ENCODE results near the gene CDIPT. TPM values are rescaled to one million over a fixed set of nuclear protein-coding genes. Genes with fewer than 3 reads are reported as not detected.
"Not testable (repeated sequence)": the region's sequence is repeated elsewhere in the genome, so short reads cannot be mapped to it uniquely, and the experiment has no call there.

The CDIPT gene
- 94.1 and 97.1 TPM in 2 replicates for total RNA-seq
- polyA plus RNA-seq: 143 and 147 TPM in 2 replicates

DNA sequence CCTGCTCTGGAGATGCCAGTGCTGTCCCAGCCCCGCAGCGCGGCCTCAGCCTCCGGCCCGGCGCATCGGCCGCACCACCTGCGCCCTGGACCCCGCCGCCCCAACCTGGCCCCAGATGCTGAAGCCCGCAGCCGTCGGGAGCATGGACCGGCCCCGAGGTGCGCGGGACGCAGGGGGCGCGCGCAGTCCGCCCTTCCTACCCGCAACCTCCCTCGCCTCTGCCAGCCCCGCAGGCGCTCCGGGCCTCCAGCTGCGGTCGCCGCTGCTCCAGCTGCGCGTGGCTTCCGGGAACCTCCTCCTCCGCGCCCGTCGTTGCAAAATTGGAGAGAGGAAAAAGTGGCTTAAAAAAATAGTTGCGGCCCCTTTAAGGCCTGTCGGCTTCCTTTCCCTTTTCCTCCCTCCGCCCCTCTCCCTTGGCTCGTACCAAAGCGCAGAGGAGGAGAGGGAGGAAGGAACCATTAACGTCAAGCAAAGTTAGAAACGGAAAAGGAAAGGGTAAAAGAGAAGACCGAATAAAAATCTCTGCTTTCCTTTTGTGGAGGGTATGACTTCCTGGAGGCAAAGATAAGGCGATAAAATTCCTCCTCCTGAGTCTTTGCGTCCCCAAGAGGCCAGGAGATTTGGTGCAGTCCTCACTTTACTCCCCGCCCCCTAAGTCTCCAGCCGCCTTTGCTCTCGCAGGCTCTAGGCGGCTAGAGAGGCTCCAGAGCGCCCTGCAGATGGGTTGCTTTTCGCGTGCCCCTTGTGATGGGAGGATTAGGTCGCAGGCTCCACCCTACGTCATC is at the start of gene CDIPT:
Gene CDIPT (minus strand): TSS at position 343 of the 785 bp plus-strand sequence. CDS start 369 bp downstream, outside the sequence.
- H3K4me3 ChIP-seq: peak within 1 kb of the TSS; percentile 79
- H3K4me2 ChIP-seq: peak within 1 kb of the TSS; percentile 89
- peak; percentile 82 for TF ChIP-seq CTCF (IDR thresholded peaks at IDR 0.05; ENCODE audit: poor library complexity)
- TF ChIP-seq EZH2 (IDR thresholded peaks at IDR 0.05; ENCODE audit: borderline replicate concordance): no peak
- no peak for TF ChIP-seq EZH2phosphoT487 (IDR thresholded peaks at IDR 0.05; ENCODE audit: low read depth, severe bottlenecking, unreplicated experiment)
- H3K9me3 ChIP-seq (ENCODE audit: low read depth): no peaks in the 10 kb centered on the region
- peaks cover 21% of the 10 kb centered on the region for H3K79me2 ChIP-seq
- no peaks in the 10 kb centered on the region for H4K20me1 ChIP-seq (ENCODE audit: insufficient read depth, poor library complexity, severe bottlenecking)
- DNase-seq (ENCODE audit: low spot score): peak; percentile 97
- H3K27me3 ChIP-seq: no peaks in the 10 kb centered on the region
- peak within 1 kb of the TSS; percentile 92 for H3K27ac ChIP-seq
- 1% methylated on average over 57 of the region's 57 CpGs for WGBS (ENCODE audit: low lambda C conversion rate, missing lambda C conversion rate)
- H2AFZ ChIP-seq: peak within 1 kb of the TSS; percentile 21
- H3K9me2 ChIP-seq (replicated peaks; ENCODE audit: insufficient read depth): no peaks in the 10 kb centered on the region
- H3K4me1 ChIP-seq (ENCODE audit: insufficient read depth): peaks cover 15% of the 10 kb centered on the region
- H3K36me3 ChIP-seq (replicated peaks; ENCODE audit: insufficient read depth, low read depth): no peaks in the 10 kb centered on the region

DNA sequence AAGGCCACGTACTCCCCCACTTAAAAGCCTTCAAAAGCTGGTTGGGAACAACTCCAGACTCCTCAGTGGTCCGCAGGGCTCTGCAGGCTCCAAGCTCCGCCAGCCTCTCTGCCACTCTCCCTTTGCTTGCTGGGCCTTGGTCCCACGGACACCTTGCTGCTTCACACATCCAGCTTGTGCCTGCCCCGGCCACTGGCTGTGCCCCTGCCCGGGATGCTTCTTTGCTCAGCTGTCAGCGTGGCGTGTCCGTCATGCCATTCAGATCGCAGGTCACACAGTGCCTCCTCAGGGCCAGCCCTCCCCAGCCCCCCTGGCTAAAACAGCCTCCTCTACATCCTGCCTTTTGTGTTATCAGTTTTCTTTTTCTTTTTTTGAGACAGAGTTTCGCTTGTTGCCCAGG is 49.1 kb upstream of the CDIPT start:
- TF ChIP-seq CTCF (IDR thresholded peaks at IDR 0.05; ENCODE audit: poor library complexity) (no peak), EZH2 (IDR thresholded peaks at IDR 0.05; ENCODE audit: borderline replicate concordance) (no peak), EZH2phosphoT487 (IDR thresholded peaks at IDR 0.05; ENCODE audit: low read depth, severe bottlenecking, unreplicated experiment) (no peak)
- 89% methylated on average over 11 of the region's 11 CpGs for WGBS (ENCODE audit: low lambda C conversion rate, missing lambda C conversion rate)

DNA sequence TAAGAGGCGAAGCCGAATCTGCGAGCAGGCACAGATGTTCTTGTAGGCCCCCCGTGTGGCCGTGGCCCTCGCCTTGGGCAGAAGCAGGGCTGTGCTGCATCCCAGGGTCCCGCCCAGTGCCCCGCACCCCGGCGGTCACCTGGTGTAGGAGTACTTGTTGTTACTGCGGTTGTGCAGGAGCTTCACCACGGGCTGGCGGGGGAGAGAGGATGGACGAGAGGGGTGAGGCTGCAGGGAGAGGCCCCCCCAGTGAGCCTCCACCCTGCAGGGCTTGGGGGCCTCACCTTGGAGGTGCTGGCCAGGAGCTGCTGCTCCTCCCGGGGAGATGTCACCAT is 48.6 kb upstream of the CDIPT start:
- H4K20me1 ChIP-seq (ENCODE audit: insufficient read depth, poor library complexity, severe bottlenecking): no peaks in the 10 kb centered on the region
- H3K36me3 ChIP-seq (replicated peaks; ENCODE audit: insufficient read depth, low read depth): no peaks in the 10 kb centered on the region
- no peaks in the 10 kb centered on the region for H3K27me3 ChIP-seq
- WGBS (ENCODE audit: low lambda C conversion rate, missing lambda C conversion rate): 93% methylated on average over 15 of the region's 15 CpGs
- no peak for TF ChIP-seq EZH2phosphoT487 (IDR thresholded peaks at IDR 0.05; ENCODE audit: low read depth, severe bottlenecking, unreplicated experiment)
- no peaks in the 10 kb centered on the region for H3K9me2 ChIP-seq (replicated peaks; ENCODE audit: insufficient read depth)
- no peaks in the 10 kb centered on the region for H3K4me1 ChIP-seq (ENCODE audit: insufficient read depth)
- H3K79me2 ChIP-seq: no peaks in the 10 kb centered on the region
- H3K4me3 ChIP-seq: no peak overlapping the region
- no peak for DNase-seq (ENCODE audit: low spot score)
- no peaks in the 10 kb centered on the region for H3K9me3 ChIP-seq (ENCODE audit: low read depth)
- H3K4me2 ChIP-seq: no peak overlapping the region
- no peak overlapping the region for H3K27ac ChIP-seq
- H2AFZ ChIP-seq: no peak overlapping the region

More for the DNA sequence above, 49.1 kb upstream of the CDIPT start:
- Histone ChIP-seq H3K27me3 (no peaks in the 10 kb centered on the region), H2AFZ (no peak overlapping the region), H3K9me3 (ENCODE audit: low read depth) (no peaks in the 10 kb centered on the region), H3K9me2 (replicated peaks; ENCODE audit: insufficient read depth) (no peaks in the 10 kb centered on the region), H3K79me2 (no peaks in the 10 kb centered on the region), H3K4me3 (no peak overlapping the region), H4K20me1 (ENCODE audit: insufficient read depth, poor library complexity, severe bottlenecking) (no peaks in the 10 kb centered on the region), H3K36me3 (replicated peaks; ENCODE audit: insufficient read depth, low read depth) (no peaks in the 10 kb centered on the region), H3K4me1 (ENCODE audit: insufficient read depth) (no peaks in the 10 kb centered on the region), H3K27ac (no peak overlapping the region), H3K4me2 (no peak overlapping the region)
- no peak for DNase-seq (ENCODE audit: low spot score)

GRCh38 chr16:29910819-29911675 is 48.0 kb upstream of the CDIPT start:
- TF ChIP-seq EZH2 (IDR thresholded peaks at IDR 0.05; ENCODE audit: borderline replicate concordance) (no peak), EZH2phosphoT487 (IDR thresholded peaks at IDR 0.05; ENCODE audit: low read depth, severe bottlenecking, unreplicated experiment) (no peak), CTCF (IDR thresholded peaks at IDR 0.05; ENCODE audit: poor library complexity) (no peak)
- WGBS (ENCODE audit: low lambda C conversion rate, missing lambda C conversion rate): 94% methylated on average over 20 of the region's 20 CpGs
- H3K27me3 ChIP-seq: no peaks in the 10 kb centered on the region

GRCh38 chr16:29909851-29910250 is 46.8 kb upstream of the CDIPT start:
- H3K4me3 ChIP-seq; H4K20me1 ChIP-seq (ENCODE audit: insufficient read depth, poor library complexity, severe bottlenecking); H3K4me2 ChIP-seq; DNase-seq (ENCODE audit: low spot score); H3K4me1 ChIP-seq (ENCODE audit: insufficient read depth); H2AFZ ChIP-seq; H3K9me3 ChIP-seq (ENCODE audit: low read depth); H3K27me3 ChIP-seq; H3K9me2 ChIP-seq (replicated peaks; ENCODE audit: insufficient read depth); H3K27ac ChIP-seq; H3K79me2 ChIP-seq; H3K36me3 ChIP-seq (replicated peaks; ENCODE audit: insufficient read depth, low read depth): not testable (repeated sequence)
- WGBS (ENCODE audit: low lambda C conversion rate, missing lambda C conversion rate): 94% methylated on average over 6 of the region's 6 CpGs

More at GRCh38 chr16:29910819-29911675, 48.0 kb upstream of the CDIPT start:
- H3K4me2 ChIP-seq: no peak overlapping the region
- no peaks in the 10 kb centered on the region for H3K9me2 ChIP-seq (replicated peaks; ENCODE audit: insufficient read depth)
- H4K20me1 ChIP-seq (ENCODE audit: insufficient read depth, poor library complexity, severe bottlenecking): no peaks in the 10 kb centered on the region
- H3K36me3 ChIP-seq (replicated peaks; ENCODE audit: insufficient read depth, low read depth): no peaks in the 10 kb centered on the region
- no peaks in the 10 kb centered on the region for H3K9me3 ChIP-seq (ENCODE audit: low read depth)
- no peaks in the 10 kb centered on the region for H3K79me2 ChIP-seq
- DNase-seq (ENCODE audit: low spot score): no peak
- no peak overlapping the region for H3K4me3 ChIP-seq
- H3K4me1 ChIP-seq (ENCODE audit: insufficient read depth): no peaks in the 10 kb centered on the region
- no peak overlapping the region for H2AFZ ChIP-seq
- H3K27ac ChIP-seq: no peak overlapping the region
